A549 (cell line): Measurements from ENCODE around the gene SKOR1.

Source experiments
- BCL3 ChIP-seq: fragments of >200 bp; sonication (Bioruptor Twin); formaldehyde crosslinking; IDR thresholded peaks from 3 replicates; pipeline ENCODE4 v1.6.1; 2016
- BHLHE40 ChIP-seq: IDR thresholded peaks from 2 replicates; pipeline ENCODE4 v1.6.1; 2012; ENCODE audit warnings: low read depth, low read length, inconsistent platforms
- CEBPB ChIP-seq, 2 experiments: fragments of >200 bp in 1 of 2; sonication (Bioruptor Twin) in 1 of 2; formaldehyde crosslinking in 1 of 2; IDR thresholded peaks; 2 replicates each; pipeline ENCODE4 v1.6.1; 2012 to 2016
- CTCF ChIP-seq: fragments of >200 bp; sonication (Bioruptor Twin); formaldehyde crosslinking; IDR thresholded peaks from 3 replicates; pipeline ENCODE4 v1.5.1; 2016
- EP300 ChIP-seq, 2 experiments: fragments of >200 bp; sonication (Bioruptor Twin); formaldehyde crosslinking; IDR thresholded peaks; 2 replicates in 1 of 2; 3 replicates in 1 of 2; pipeline ENCODE4 v1.6.1; 2016 to 2017
- MYC ChIP-seq: IDR thresholded peaks from 2 replicates; pipeline ENCODE4 v1.6.1; 2012; ENCODE audit warnings: mild to moderate bottlenecking, inconsistent platforms, low read length, improper control_type of control experiment, borderline replicate concordance
- POLR2A ChIP-seq: IDR thresholded peaks from 2 replicates; pipeline ENCODE4 v1.6.1; 2012; ENCODE audit warnings: mild to moderate bottlenecking, low read length
- RCOR1 ChIP-seq: fragments of 150-350 bp; IDR thresholded peaks from 2 replicates; pipeline ENCODE4 v1.6.1; 2014; ENCODE audit warnings: antibody characterized with exemption, low read length, low read depth
- REST ChIP-seq: fragments of 200-600 bp; sonication (generic); IDR thresholded peaks from 2 replicates; pipeline ENCODE4 v1.6.1; 2016; ENCODE audit warnings: antibody characterized with exemption, mild to moderate bottlenecking, moderate library complexity
- RFX5 ChIP-seq: fragments of 450-650 bp; IDR thresholded peaks from 2 replicates; pipeline ENCODE4 v1.7.1; 2014; ENCODE audit warnings: antibody characterized with exemption, mild to moderate bottlenecking, moderate library complexity
- TFCP2L1 ChIP-seq: fragments of 250-450 bp; sonication (Bioruptor Pico); IDR thresholded peaks from 2 replicates; pipeline ENCODE4 v1.5.0; 2021; ENCODE audit warnings: mild to moderate bottlenecking
- USF2 ChIP-seq: fragments of 450-650 bp; IDR thresholded peaks from 2 replicates; pipeline ENCODE4 v1.6.1; 2014; ENCODE audit warnings: antibody characterized with exemption
- ZC3H11A ChIP-seq: fragments of 450-650 bp; IDR thresholded peaks from 2 replicates; pipeline ENCODE4 v1.6.1; 2014; ENCODE audit warnings: antibody characterized with exemption, mild to moderate bottlenecking
- TF ChIP-seq, protein P1 (sequence below): fragments of 150-350 bp; IDR thresholded peaks from 2 replicates; pipeline ENCODE4 v1.6.1; 2014; ENCODE audit warnings: low read depth, mild to moderate bottlenecking, low read length

DNA sequence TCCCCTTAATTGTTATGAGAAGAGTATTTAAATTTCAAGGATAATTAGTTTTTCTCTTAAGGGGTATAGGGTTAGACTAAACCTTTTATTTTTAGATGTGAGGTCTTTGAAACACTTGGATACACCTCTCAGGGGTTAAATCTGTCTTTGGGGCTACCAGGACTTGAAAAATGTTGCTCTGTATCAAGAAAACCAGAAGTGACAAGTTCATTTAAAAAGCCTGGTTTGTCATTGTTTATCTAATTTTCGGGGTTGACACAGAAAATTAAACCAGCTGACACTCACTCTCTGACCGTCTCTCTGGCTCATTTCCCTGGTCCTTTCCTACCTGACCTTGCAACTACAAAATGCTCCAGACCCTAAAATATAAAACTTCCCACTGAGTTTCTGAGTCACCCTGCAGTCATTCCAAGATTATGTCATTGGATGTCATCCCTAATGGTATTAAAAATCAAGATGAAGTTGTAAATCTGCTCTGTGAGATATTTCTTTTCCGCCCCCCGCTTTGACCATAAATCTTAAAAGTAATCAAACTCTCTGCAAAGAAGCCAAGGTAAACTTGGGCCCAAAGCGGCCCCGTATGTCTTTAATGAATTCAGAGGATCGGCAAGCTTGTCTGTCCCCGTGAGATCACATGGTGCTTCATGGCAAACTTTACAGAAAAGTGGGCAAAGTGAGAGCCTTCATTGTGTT, 32.9 kb upstream of the SKOR1 start:
- TF ChIP-seq BHLHE40 (no peak), CTCF (no peak), BCL3 (no peak), ZC3H11A (no peak), TFCP2L1 (no peak), POLR2A (no peak), CEBPB (IDR thresholded peaks at IDR 0.05) (no peak), RCOR1 (no peak), EP300 (IDR thresholded peaks at IDR 0.05) (no peak), MYC (no peak), REST (no peak), RFX5 (no peak), USF2 (no peak)
- TF ChIP-seq, protein P1, sequence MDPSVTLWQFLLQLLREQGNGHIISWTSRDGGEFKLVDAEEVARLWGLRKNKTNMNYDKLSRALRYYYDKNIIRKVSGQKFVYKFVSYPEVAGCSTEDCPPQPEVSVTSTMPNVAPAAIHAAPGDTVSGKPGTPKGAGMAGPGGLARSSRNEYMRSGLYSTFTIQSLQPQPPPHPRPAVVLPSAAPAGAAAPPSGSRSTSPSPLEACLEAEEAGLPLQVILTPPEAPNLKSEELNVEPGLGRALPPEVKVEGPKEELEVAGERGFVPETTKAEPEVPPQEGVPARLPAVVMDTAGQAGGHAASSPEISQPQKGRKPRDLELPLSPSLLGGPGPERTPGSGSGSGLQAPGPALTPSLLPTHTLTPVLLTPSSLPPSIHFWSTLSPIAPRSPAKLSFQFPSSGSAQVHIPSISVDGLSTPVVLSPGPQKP = no peak
